NT2/D1 (cell line): ENCODE measurements around the gene LRRIQ3.

Experiments
- YY1 ChIP-seq: IDR thresholded peaks from 2 replicates; pipeline ENCODE4 v1.6.1; 2011; ENCODE audit not compliant: insufficient read length, insufficient read depth
- ZNF274 ChIP-seq: IDR thresholded peaks from 2 replicates; pipeline ENCODE4 v1.6.1; 2011; ENCODE audit warnings: mild to moderate bottlenecking, low read depth, low read length

DNA sequence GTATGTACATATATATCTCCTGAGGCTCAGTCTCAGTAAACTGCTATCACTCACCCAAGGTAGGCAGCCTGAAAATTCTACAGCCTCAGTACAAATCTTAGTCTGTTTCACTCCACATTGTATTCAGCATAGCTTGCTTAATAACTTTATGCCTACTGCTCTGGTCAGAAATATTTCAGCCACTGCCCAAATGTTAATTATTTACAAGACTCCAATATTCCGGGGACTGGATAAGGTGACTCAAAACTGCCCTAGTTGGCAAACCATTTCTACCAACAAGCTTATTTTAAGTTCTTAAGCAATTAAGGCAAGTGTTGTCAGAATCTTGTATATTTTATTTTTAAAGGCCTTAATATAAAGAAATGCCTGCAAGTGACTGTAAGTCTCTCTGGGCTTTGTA lies 114.8 kb downstream of the LRRIQ3 start:
- no peak for TF ChIP-seq ZNF274
- no peak for TF ChIP-seq YY1
